GM10248 (cell line): ENCODE data around the gene EEFSEC.

ENCODE experiments used
- CTCF ChIA-PET: fragments of 300-600 bp; sonication (Branson Sonifier 250); formaldehyde crosslinking; extraction: SDS; loops from one replicate; lab custom pipeline; 2021; ENCODE audit warnings: antibody characterized with exemption; lab: Yijun Ruan, JAX
- POLR2A ChIA-PET: fragments of 350-650 bp; sonication (Branson Sonifier 250); formaldehyde crosslinking; extraction: SDS; loops from one replicate; lab custom pipeline; 2020; ENCODE audit warnings: antibody characterized with exemption; lab: Yijun Ruan, JAX
- DNase-seq: peaks from one replicate; pipeline ENCODE4 v3.0.0; 2012; ENCODE audit errors: extremely low spot score
- CTCF ChIP-seq: IDR thresholded peaks from 2 replicates; pipeline ENCODE4 v1.5.1; 2012; ENCODE audit warnings: mild to moderate bottlenecking, low read depth; ENCODE audit errors: extremely low read depth, missing control alignments, control extremely low read depth

Gene EEFSEC

DNA sequence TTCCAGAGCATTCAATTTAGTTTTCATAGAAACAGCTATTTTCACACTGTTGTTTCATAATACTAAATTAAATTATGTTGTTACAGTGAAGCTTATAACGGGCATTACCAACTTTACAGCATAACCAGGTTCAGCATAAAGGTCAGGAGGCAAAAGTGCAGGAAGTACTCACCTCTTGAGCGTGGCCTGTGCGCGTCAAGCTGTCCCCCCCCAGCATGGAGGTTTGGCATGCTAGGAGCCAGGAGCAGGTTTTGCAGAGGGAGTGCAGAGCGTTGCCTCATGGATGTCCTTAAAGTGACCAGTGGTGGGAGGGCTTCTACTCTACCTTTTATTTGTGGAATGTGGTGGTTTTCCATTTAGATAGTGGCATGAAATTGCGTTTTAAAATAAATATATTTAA lies 104.4 kb downstream of the EEFSEC start:
- no peak for TF ChIP-seq CTCF
- ChIA-PET POLR2A (interaction anchor here (0.5 kb wide), 1 partner anchor 864 kb away, joined by 4 read pairs; the partner anchor contains the start of gene RAB43), CTCF (interaction anchor here (1.2 to 1.6 kb wide), 2 partner anchors 11 to 53 kb away, joined by 3 to 4 read pairs; no protein-coding TSS in a partner anchor)
- DNase-seq: no peak

DNA sequence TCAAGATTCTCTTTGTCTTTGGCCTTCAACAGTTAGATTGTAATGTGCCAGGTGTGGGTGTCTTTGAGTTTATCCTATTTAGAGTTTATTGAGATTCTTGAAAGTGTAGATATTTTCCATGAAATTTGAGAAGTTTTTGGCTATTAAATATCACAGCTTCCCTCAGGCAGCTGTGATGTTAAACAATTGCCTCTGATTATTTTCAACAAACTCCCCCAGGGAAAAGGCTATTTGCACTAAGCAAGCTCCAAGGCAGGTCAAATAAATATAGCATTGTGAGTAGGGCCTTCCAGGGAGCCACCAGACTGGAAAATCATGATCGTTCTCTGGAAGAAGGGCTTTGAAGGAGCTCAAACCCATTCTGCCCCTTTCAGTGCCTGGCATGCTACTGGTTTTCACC lies 107.0 kb downstream of the EEFSEC start:
- ChIA-PET CTCF (interaction anchor here (1.1 kb wide), 1 partner anchor 34 kb away, joined by 4 read pairs; no protein-coding TSS in a partner anchor), POLR2A (no interaction called here)
- no peak for TF ChIP-seq CTCF
- DNase-seq: no peak

- ChIA-PET POLR2A (no interaction called here), CTCF (interaction anchor here (1.7 kb wide), 1 partner anchor 9 kb away, joined by 6 read pairs; no protein-coding TSS in a partner anchor)
- DNase-seq: no peak
- no peak for TF ChIP-seq CTCF
Observed at GRCh38 chr3:128262457-128262856, 109.2 kb downstream of the EEFSEC start.

DNA sequence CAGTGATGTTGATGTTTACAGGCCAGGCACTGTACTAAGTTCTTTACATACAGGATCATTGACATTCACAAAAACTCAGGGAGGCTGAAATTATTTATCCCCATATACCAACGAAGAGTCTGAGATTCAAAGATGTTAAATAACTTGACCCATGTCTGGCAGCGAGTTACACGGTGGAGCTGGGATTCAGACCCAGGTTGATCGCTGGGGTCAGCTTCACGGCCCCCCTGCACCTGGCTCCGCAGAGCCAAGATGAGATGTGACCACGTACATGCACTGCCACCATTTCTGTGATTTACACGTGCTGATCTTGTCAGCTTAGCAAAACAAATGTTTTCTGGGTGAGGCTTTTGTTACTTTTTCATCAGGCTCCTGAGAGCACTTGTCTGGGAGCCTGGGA lies 109.8 kb downstream of the EEFSEC start:
- TF ChIP-seq CTCF: no peak
- POLR2A ChIA-PET: no interaction called here
- CTCF ChIA-PET: interaction anchor here (1.7 kb wide), 1 partner anchor 10 kb away, joined by 6 read pairs; no protein-coding TSS in a partner anchor
- no peak for DNase-seq

GRCh38 chr3:128263946-128264345 lies 110.7 kb downstream of the EEFSEC start:
- no peak for TF ChIP-seq CTCF
- no peak for DNase-seq
- CTCF ChIA-PET: interaction anchor here (0.7 kb wide), 1 partner anchor 12 kb away, joined by 3 read pairs; no protein-coding TSS in a partner anchor
- POLR2A ChIA-PET: no interaction called here

DNA sequence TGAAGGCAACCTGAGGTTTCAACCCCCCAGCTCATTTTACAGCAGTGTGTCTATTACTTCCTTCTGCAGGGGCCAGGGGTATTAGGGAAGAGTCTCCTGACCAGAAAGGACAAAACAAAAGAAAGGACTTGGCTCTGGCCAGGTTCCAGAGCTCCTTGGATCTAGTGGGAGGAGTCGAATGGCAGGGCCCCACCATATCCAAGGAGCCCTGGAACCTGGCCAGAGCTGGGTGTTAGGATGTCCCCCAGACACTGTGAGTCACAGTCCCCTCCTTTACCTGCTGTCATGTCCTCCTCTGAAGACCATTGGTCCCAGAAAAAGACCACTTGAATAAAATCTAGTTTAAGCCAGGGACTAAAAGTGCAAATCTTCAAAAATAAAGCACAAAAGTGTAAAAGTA lies 113.2 kb downstream of the EEFSEC start:
- no peak for DNase-seq
- ChIA-PET POLR2A (no interaction called here), CTCF (no interaction called here)
- no peak for TF ChIP-seq CTCF
